Chondrocyte (in vitro differentiated cells): ENCODE data around the gene WIPF2. TPM values are rescaled to one million over a fixed set of nuclear protein-coding genes. Genes with fewer than 3 reads are reported as not detected.
A peak's percentile ranks its signal among the peaks of the same experiment; 100 is the strongest.
"Not testable (repeated sequence)": the region's sequence is repeated elsewhere in the genome, so short reads cannot be mapped to it uniquely, and the experiment has no call there.

Experiments
- DNase-seq: peaks from one replicate; pipeline ENCODE4 v3.0.0; 2021; ENCODE audit warnings: mixed read lengths, low spot score
- H3K27ac Mint-ChIP-seq: one replicate; pipeline ENCODE4 v1.8.0; 2021; ENCODE audit warnings: mild to moderate bottlenecking, moderate library complexity, mixed read lengths; ENCODE audit not compliant: unreplicated experiment
- H3K27me3 Mint-ChIP-seq: 2 replicates; pipeline ENCODE4 v1.8.0; 2021; ENCODE audit warnings: low read depth, mixed read lengths
- H3K36me3 Mint-ChIP-seq: 2 replicates; pipeline ENCODE4 v1.8.0; 2021; ENCODE audit warnings: low read depth, mixed read lengths
- H3K4me1 Mint-ChIP-seq: 2 replicates; pipeline ENCODE4 v1.8.0; 2021; ENCODE audit warnings: low read depth, mild to moderate bottlenecking, mixed read lengths
- H3K4me3 Mint-ChIP-seq: one replicate; pipeline ENCODE4 v1.8.0; 2021; ENCODE audit warnings: mild to moderate bottlenecking, moderate library complexity, mixed read lengths; ENCODE audit not compliant: unreplicated experiment
- H3K9me3 Mint-ChIP-seq: 2 replicates; pipeline ENCODE4 v1.8.0; 2021; ENCODE audit warnings: low read depth, mixed read lengths
- total RNA-seq: library from RNA; stranded (reverse); gene quantifications from 3 replicates; pipeline ENCODE4 v1.2.1, GENCODE V29; 2021
- TF ChIP-seq, protein P1 (sequence below): fragments of 200-600 bp; sonication (generic); IDR thresholded peaks from 2 replicates; pipeline ENCODE4 v1.5.0; 2021; ENCODE audit warnings: antibody characterized with exemption, mild to moderate bottlenecking, moderate library complexity

Gene WIPF2
- total RNA-seq, 1 donor from 2014 or later, result 28.3 TPM

- Mint-ChIP-seq H3K27me3 (no peaks in the 10 kb centered on the region), H3K36me3 (no peaks in the 10 kb centered on the region), H3K4me3 (no peak overlapping the region), H3K4me1 (peaks cover 51% of the 10 kb centered on the region), H3K27ac (peak overlapping the region; percentile 77), H3K9me3 (no peaks in the 10 kb centered on the region)
- no peak for DNase-seq
- TF ChIP-seq, protein P1, sequence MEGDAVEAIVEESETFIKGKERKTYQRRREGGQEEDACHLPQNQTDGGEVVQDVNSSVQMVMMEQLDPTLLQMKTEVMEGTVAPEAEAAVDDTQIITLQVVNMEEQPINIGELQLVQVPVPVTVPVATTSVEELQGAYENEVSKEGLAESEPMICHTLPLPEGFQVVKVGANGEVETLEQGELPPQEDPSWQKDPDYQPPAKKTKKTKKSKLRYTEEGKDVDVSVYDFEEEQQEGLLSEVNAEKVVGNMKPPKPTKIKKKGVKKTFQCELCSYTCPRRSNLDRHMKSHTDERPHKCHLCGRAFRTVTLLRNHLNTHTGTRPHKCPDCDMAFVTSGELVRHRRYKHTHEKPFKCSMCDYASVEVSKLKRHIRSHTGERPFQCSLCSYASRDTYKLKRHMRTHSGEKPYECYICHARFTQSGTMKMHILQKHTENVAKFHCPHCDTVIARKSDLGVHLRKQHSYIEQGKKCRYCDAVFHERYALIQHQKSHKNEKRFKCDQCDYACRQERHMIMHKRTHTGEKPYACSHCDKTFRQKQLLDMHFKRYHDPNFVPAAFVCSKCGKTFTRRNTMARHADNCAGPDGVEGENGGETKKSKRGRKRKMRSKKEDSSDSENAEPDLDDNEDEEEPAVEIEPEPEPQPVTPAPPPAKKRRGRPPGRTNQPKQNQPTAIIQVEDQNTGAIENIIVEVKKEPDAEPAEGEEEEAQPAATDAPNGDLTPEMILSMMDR, result no peak
These were observed 76.7 kb downstream of the WIPF2 start for GRCh38 chr17:40295488-40296436.

DNA sequence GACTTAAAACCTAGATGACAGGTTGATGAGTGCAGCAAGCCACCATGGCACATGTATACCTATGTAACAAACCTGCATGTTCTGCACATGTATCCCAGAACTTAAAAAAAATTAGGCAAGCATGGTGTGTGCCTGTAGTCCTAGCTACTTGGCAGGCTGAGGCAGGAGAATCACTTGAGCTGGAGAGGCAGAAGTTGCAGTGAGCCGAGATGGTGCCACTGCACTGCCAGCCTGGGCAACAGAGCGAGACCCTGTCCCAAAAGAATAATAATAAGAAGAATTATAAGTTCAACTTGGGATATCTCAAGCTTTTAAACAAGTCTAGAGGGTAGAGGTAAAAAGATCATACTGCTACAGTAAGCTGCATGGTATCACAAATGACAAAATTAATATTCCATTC is 78.4 kb downstream of the WIPF2 start:
- no peaks in the 10 kb centered on the region for H3K27me3 Mint-ChIP-seq
- no peak for DNase-seq
- H3K4me3 Mint-ChIP-seq, result no peak overlapping the region
- H3K9me3 Mint-ChIP-seq, result no peaks in the 10 kb centered on the region
- TF ChIP-seq, protein P1, result no peak
- H3K4me1 Mint-ChIP-seq, result peaks cover 50% of the 10 kb centered on the region
- no peaks in the 10 kb centered on the region for H3K36me3 Mint-ChIP-seq
- H3K27ac Mint-ChIP-seq, result peak overlapping the region; percentile 78

- no peak for DNase-seq
- H3K4me1 Mint-ChIP-seq, result peaks cover 53% of the 10 kb centered on the region
- TF ChIP-seq, protein P1, result no peak
- H3K9me3 Mint-ChIP-seq, result no peaks in the 10 kb centered on the region
- no peaks in the 10 kb centered on the region for H3K27me3 Mint-ChIP-seq
- peak overlapping the region; percentile 91 for H3K27ac Mint-ChIP-seq
- H3K4me3 Mint-ChIP-seq, result no peak overlapping the region
- no peaks in the 10 kb centered on the region for H3K36me3 Mint-ChIP-seq
These were observed 79.6 kb downstream of the WIPF2 start for GRCh38 chr17:40298726-40299125.

GRCh38 chr17:40299159-40299757 is 80.2 kb downstream of the WIPF2 start:
- Mint-ChIP-seq H3K27ac (peak overlapping the region; percentile 91), H3K4me1 (peaks cover 58% of the 10 kb centered on the region)
- DNase-seq, H3K27me3 Mint-ChIP-seq, H3K9me3 Mint-ChIP-seq, H3K4me3 Mint-ChIP-seq, H3K36me3 Mint-ChIP-seq: not testable (repeated sequence)

GRCh38 chr17:40301315-40301714 is 82.2 kb downstream of the WIPF2 start:
- H3K9me3 Mint-ChIP-seq, result no peaks in the 10 kb centered on the region
- H3K27me3 Mint-ChIP-seq, result no peaks in the 10 kb centered on the region
- TF ChIP-seq, protein P1, result peak; percentile 67
- DNase-seq, result no peak
- no peak overlapping the region for H3K4me3 Mint-ChIP-seq
- no peak overlapping the region for H3K27ac Mint-ChIP-seq
- H3K4me1 Mint-ChIP-seq, result peaks cover 59% of the 10 kb centered on the region
- H3K36me3 Mint-ChIP-seq, result no peaks in the 10 kb centered on the region
